Suppressor macrophage treated with lipopolysaccharide for 1 hour (primary cell): ENCODE measurements around the gene AP1B1.

Source experiments
- DNase-seq, 3 donors: peaks; one replicate each; pipeline ENCODE4 v3.0.0-alpha.2; 2020 to 2022

The AP1B1 gene

DNA sequence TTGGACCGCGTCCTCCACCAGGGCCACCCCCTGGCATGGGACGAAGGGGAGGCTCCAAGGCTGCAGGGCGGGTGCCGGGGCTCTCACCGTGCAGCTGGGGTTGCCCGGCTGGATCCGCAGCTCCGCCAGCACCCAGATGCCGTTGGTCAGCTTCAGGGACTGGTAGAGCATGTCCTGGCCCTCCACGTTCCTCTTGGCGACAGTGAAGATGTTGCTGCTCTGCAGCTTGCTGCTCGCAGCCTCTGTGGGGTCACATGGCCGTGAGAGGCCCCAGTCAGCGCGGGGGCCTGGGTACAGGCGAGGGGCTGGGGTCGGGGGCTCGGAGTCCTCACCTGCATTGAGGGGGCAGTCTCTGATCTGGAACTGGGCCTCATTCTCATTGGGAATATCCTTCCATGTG lies 58.1 kb downstream of the AP1B1 start:
- DNase-seq: no peak

DNA sequence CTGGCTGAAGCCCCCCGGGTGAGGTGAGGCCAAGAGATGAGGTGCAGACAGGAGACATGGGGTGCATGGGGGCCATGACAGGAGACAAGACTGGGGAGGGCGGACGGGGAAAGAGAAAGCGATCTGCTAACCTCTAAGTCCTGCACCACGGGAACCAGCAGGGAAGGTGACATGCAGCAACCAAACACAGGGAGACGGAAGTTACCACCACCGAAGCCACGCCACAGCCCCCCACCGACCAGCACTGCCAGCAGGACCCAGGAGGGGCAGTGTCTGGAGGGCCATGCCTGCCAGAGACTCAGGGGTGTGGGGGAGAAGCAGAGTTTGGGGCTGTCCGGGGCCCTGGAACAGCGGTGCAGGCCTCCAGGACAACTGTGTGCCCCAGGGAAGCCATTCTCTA lies 58.8 kb downstream of the AP1B1 start:
- DNase-seq: no peak

DNA sequence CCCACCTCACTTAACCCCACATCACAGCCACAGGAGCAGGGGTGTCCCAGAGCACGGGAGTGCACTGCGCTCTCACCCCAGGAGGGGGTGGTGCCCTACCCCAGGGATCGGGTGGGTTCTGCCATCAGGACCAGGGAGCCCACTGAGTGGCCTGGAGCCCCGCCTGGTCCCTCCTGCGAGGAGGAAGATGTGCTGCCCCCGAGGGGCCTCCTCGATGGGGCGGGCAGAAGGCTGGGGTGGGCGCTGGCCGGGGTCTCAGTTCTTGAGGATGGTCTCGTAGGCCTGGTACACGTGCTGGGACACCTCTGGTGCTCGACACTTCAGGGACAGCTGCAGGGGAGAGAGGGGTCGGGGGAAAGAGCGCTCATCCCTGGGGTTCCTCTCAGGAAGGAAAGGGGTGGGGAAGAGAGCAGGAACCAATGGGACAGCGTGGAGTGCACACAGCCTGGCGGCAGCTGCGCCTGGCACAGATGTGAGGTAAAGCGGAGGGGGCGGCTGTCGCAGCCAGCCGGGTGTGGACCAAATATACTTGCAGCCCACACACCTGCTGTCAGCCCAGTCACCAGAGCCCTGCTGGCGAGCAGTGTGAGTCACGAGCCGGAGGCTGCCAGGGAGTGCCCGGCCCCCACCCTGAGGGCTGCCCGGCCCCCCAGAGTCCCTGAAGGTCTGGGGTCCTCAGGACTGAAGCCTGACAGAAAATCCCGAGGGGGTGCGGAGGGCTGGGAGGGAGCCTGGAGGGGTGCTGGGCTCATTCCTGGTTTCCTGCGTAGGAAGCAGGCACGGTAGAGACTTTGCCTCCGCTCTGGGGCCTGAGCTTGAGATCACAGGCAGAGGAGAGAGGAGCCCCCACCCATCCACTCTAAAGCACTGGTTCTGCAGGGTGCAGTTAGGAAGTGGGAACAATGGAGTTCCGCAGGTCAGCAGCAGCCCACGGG lies 59.5 kb downstream of the AP1B1 start:
- DNase-seq: no peak

DNA sequence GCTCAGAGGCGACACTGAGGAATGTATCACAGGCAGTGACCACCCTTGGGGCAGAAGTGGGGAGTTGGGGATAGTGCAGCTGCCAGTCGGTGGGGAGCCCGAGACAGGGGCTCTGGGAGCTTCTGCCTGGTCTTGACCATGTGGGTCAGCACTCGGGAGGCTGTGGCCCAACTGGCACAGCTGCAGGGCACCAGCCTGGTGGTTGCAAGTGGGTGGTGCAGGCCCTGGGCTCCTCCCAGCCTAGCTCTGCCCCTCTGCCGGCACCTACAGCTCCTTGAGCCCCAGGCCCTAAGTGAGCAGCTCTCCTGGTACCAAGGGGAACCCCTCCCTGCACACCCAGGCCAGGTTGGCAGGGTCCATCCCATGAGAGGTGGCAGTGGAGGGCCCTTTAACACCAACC lies 60.3 kb downstream of the AP1B1 start:
- no peak for DNase-seq

DNA sequence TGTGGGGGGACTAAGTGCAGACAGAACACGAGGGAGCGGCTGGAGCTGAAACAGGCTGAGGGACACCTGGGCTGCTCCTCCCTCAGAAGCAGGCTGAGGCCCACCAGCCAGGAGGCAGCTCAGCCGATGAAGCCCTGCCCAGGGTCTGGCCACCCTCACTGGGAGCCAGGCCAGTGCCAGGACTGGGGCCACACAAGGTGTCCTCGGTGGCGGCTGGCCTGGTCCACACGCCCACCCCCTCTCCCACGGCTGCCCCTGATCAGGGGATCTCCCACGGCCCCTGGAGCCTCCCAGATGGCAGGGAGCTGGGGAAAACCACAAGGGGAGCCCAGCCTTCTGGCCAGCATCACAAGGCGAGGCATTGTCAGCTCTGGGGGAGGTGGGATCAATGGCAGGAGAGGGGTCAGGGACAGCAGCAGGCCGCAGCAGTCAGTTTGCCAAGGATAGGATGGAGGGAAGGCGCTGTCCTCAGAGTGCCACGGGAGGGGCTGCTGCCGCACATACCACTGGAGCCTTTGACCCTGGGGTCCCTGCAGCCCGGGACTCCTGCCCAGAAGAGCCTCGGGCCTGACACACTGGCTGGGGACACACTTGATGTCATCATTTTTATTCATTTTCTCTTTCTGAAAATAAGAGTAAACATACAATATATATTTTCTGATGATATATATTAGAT lies 61.1 kb downstream of the AP1B1 start:
- DNase-seq: no peak

DNA sequence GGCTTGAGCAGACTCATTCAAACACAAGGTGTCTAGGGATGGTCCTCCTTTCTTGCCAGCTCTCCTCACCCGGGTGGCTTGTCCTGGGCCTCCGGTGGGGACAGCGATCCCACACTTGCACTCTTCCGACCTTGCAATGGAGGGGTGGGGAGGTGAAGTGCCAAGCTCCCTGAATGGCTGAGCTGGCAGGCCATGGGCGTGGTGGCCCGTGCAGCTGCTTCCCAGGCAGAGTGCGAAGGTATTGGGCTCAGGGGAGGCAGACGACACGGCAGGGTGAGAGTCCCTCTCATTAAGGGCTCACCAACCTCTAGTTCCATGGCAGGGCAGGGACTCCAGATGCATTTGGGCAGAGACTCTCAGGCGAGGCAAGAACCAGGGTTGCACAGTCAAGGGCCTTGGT lies 61.9 kb downstream of the AP1B1 start:
- no peak for DNase-seq

DNA sequence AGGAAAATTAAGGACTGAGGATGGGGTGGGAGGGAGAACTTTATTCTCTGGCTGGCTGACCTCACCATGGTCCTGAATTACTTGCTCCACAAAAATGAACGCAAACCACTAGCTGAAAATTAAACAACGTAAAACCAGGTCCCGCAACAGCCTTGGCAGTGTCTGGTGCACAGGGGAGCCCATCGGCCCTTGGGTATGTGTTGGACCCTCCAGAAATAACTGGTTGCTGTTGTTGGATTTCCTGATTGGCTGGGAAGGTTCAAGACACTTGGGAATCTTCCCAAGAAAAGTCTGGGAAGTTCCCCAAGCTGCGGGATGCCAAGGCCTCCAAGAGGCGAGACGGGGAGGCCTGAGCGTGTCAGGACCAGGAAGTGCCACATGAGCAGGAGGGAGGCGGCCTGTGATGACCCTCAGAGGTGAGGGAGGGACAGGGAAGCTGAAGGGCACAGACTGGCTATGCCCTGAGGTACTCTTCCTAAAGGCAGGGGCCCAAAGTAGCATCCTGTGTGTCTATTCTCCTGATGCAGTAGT lies 62.5 kb downstream of the AP1B1 start:
- no peak for DNase-seq

DNA sequence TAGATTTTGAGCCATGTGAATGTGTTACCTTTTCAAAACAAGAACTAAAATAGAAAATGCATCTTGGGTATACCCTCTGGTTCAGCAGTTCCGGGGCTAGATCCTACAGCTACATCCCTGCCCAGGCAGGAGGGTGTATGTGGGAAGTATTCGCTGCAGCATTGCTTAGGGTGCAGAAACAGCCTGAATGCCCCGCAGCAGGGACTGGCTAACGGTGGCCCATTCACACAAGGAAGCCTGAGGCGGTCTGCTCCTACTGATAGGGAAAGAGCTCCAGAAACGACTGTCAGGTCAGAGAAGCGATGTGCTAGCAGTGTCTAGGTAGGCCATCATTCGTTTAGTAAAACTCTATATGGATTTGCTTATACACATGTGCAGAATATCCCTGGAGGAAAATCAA lies 63.0 kb downstream of the AP1B1 start:
- DNase-seq: no peak

DNA sequence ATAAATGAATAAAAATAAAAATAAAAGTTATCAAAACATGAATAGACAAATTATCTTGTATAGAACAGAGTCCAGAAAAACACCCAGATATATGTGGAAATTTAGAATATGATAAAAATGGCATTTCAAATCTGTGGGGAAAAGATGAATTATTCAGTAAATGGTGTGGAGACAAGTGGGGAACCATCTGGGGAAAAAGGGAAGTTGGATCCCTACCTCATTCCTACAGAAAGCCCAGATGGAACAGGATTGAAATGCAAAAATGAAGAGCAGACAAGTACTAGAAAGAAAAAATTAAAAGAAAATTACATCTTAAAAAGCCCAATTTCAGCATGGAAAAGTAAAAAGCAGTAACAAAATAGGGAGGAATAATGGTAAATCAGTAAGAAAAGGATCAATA lies 64.7 kb downstream of the AP1B1 start:
- DNase-seq: no peak

DNA sequence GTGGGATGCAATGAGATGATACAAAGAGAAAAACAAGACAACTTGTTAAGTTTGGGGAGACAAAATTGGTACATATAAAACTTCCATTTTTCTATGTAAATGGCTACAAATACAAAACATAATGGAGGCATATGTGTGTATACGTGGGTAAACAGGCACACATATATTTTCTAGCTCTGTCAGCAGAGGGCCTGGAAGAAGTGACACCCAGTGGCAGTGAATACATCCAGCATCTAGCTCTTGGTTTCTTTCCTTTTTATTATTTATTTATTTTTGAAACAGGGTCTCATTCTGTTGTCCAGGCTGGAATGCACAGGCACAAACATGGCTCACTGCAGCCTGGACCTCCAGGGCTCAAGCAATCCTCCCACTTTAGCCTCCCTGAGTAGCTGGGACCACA lies 67.8 kb downstream of the AP1B1 start:
- no peak for DNase-seq

DNA sequence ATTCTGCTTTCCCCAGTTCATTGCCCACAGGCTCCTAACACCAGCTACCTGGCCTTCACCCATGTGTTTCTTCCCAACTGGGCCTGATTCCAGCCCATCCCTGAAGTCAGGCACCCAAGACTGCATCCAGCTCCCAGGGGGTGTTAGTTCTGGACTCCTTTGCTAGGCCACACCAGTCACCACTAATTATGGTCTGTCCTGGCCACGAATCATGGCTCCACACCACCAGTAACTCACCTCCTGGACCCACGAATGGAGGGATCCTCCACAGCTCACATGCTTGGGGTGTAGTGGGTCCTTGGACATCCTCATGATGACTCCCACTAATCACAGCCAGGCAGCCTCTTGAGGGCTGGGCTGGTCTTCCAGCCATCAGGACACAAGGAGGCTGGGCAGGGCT lies 69.3 kb downstream of the AP1B1 start:
- no peak for DNase-seq

DNA sequence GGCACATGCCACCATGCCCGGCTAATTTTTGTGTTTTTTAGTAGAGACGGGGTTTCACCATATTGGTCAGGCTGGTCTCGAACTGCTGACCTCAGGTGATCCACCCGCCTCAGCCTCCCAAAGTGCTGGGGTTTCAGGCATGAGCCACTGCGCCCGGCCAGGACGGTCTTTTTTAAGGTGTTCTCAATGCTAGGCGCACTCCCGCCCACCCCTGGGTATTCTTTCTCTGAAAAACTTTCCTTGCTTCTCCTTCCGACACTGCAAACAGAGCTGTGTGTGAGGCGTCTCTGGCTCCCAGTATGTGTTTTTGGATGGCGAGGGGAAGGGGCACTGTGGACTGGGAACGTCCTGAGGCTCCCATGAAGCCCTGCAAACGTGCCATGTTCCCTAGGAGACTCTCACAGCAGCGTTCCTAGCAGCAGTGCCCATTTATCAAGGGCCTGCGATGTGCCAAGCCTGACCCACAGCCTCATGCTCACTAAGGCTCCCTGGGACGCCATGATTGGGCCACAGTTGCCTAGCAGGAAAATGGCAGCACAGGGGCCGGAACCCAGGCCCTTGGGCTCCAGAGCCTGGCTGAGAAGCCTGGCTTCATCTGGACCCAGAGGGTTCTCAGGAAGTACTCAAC lies 70.4 kb downstream of the AP1B1 start:
- DNase-seq: no peak

DNA sequence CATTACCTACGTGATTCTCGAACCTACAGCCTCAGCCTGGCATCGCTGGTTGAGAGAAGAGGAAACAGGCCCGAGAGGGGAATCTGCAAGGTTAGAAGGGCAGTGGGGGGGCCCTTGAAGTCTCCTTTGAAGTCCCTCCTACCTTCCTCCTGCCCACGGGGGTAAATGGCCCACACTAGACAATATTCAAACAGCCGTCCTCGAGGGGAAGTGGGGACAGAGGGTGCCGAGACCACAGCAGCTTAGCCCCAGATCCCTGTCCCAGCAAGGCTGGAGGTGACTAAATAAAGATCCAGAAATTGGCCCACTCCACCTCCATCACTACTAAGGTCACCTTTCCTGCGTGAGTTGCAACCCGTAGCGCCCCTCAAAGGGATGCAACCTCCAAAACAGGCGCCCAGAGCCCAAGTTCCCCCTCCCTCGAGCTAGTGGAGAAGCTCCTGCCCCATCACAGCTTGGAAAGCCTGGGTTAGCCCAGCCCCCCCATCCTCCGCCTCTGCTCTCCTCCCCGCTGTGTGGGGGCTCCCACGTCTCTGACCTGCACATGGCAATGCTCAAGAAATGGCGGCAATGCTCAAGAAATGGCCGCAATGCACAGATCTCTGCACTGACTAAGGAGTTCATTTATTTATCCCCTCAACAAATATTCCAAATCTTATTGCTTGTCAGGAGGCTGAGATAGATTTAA lies 72.1 kb downstream of the AP1B1 start:
- DNase-seq: no peak

DNA sequence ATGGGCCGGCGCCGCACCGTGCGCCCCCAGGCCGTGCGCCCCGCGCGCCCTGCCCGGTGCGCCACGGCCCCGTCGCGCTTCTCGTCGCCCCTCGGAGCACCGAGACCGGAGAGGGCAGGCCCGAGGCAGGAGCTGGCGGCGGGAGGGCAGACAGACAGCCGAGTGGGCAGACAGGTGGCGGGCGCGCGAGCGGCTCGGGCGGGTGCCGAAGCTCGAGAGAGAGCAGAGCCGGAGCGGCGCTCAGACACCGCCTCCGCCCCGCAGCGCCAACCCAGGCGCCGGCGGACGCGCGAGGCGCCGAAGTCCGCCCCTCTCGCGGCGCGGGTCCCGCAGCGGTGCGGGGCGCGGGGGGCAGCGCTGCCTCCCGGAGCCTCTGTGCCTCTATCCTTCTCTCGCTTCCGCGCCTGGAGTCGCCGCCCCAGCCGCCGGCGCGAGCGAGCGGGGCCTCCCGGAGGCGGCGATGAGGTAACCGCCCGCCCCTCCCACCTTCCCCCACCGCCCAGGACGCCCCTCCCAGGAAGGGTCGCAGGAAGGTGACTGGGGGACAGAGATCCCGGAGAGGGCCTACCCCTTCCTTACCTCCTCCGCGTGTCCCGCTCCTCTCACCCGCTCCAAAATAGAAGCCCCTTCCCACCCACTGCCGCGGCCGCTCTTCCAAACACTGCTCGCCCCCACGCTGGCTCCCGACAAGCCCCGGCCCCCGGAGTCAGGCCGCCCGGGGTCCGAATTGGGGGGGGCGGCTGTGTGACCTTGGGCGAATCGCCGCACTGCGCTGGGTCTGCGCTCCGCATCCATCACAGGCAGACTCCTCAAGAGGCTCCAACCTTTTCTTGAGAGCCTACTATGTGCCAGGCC lies 72.9 kb downstream of the AP1B1 start, which contains the start of gene RASL10A:
TSS of gene RASL10A (minus strand) at position 412 of the 855 bp plus-strand sequence. CDS start 451 bp downstream, outside the sequence.
- DNase-seq: peak in 1 of 3 donors; percentile 47

DNA sequence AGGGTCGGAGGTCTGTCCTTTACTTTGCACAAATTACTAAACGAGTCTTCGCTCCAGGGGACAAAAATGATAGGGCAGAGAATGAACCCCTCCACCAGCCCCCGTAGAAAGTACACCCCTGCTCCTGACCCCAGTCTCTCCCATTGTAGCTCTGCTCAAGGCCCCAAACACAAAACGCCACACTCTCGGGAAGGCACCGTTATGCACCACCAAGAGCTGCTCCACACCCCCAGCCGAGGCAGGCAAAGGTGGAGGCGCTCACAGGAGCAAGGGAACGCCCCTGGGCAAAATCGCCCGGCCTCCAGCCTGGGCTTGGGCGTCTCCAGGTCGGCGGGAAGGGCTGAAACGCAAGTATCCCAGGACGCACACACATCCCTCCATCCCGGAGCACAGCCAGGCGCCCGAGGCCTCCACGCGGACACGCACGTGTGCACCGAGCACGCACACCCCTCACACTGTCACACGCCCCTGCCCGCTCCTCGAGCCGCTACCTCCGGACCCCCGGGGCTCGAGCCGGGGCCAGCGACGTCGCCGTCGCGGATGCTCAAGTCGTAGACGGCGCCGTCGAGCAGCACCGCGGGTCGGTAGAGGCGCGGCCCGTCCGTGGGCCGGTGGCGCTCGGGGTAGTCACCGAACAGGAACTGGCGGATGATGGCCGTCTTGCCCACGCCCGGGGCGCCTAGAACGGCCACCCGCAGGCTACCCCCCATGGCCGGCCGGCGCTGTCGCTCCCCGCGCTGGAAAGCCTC lies 73.7 kb downstream of the AP1B1 start:
- peak; percentile 35 to 59 (median 48) for DNase-seq

DNA sequence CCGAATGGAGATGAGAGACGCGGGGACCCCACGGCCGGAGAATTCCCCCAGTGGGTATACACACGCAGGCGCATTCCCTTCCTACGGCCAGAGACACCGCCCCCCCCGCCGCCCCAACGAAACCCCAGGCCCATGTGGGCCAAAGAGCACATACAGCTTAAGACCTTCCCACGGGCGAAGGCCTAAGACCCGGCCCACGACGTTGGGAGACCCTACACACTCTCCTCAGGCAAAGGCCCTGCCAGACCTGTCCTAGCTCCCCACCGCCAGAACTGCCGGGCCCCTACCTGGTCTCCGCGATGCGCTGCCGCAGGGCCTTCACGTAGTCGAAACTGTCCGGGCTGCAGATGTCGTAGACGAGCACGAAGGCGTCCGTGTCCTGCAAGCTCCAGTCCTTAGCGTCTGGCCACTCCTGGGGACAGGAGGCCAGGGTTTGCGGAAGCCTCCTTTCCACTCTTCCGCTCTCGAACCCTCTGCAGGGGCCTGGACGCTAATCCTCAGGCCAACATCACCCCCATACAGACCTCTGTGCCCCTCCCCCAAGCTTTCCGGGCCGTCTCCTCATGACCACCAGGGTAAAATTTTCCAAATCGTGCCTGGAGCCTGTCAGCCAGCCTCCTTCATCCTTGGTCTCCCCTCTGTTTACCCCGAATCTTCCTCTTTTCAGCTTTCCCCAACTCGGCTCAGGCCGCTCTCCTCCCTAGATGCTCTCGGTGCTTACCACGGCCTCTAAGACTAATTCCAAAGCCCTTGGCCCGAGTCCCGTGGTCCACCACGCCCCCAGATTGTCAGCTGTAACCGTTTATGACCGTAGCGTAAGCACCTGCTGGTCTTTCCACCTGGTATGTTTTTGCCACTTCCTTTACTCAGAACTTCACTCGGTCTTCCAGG lies 74.5 kb downstream of the AP1B1 start:
- DNase-seq: no peak

DNA sequence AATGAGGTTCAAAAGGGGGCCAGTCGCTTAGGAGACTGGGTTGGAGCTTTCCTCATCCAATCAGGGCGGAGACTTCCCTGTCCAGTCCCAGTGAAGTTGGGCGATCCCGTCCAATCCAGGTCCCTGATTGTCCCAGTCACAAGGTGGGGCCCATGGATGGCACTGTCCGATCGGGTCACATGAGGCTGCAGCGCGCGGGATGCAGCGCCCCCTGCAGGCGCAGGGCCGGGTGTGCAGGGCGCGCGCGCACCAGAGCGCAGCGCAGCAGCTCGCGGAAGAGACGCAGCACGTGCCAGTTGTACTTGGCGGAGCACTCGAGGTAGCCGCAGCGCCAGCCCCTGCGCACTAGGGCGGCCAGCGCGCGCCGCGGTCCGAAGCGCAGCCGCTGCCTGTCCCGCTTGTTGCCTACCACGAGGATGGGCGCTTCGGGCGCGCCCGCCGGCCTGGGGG lies 75.2 kb downstream of the AP1B1 start:
- DNase-seq: peak; percentile 47 to 66 (median 51)

DNA sequence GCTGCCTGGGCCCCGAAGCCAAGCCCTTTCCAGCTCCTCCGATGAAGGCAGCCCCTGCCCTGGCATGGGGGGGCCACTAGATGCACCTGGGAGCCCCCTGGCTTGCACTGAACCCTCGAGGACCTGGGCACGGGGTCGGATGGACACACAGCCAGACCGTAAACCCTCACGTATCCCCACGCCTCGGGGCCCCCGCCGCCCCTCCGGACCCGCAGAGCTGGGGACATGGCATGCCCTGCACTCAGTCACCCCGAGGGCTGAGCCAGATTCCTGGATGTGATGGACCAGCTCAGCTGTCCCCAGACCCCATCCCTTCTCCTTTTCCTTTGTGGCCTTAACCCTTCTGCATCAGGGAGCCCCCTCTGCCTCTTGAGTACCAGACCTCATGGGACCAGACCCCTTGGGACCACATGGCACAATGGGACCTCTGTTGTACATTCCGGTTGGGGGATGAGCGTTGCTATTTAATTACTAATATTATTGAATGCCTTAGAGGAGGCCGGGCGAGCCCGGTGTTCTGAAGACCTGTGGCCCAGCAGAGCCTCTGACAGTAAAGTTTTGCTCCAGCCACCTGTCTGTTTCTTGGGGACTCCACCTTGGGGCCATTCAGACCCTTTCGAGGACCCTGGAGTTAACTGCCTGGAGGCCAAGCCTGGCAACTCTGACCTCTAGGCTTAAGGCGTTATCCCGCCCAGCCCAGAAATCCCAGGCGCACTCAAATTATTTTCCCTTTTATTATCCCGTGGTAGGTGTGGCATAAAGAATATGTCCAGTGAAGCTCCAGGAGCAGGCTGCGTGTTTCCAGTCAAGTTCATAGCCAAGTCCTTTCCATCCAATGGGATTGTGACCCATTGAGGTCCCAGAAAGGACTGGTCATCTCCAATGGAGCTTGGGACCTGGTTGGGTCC lies 75.9 kb downstream of the AP1B1 start:
- DNase-seq: no peak
